HG03139 (cell line): ENCODE results near the gene CDKN2A.
"Not testable (repeated sequence)": the region's sequence is repeated elsewhere in the genome, so short reads cannot be mapped to it uniquely, and the experiment has no call there.

Experiments used
- ATAC-seq: cut with Tn5 transposase; IDR thresholded peaks from one replicate; pipeline ENCODE4 v1.9.1; 2021; ENCODE audit not compliant: unreplicated experiment

CDKN2A gene

GRCh38 chr9:21982861-21983560 lies 11.2 kb downstream of the CDKN2A start:
- no peak for ATAC-seq

GRCh38 chr9:21982391-21982790 lies 11.8 kb downstream of the CDKN2A start:
- ATAC-seq, result no peak

GRCh38 chr9:21976334-21976875 lies 17.8 kb downstream of the CDKN2A start:
- no peak for ATAC-seq

GRCh38 chr9:21974722-21975409 lies 19.3 kb downstream of the CDKN2A start:
- no peak for ATAC-seq

GRCh38 chr9:21974343-21974721 lies 19.9 kb downstream of the CDKN2A start:
- ATAC-seq, result no peak

GRCh38 chr9:21972361-21972760 lies 21.8 kb downstream of the CDKN2A start:
- no peak for ATAC-seq

GRCh38 chr9:21970800-21971640 lies 23.2 kb downstream of the CDKN2A start:
- ATAC-seq, result no peak

- ATAC-seq, result no peak
These were observed 24.0 kb downstream of the CDKN2A start for GRCh38 chr9:21969951-21970799.

- ATAC-seq, result no peak
These were observed 24.9 kb downstream of the CDKN2A start for GRCh38 chr9:21969011-21969940.

- no peak for ATAC-seq
These were observed 25.7 kb downstream of the CDKN2A start for GRCh38 chr9:21968331-21969010.

GRCh38 chr9:21967702-21968101 lies 26.5 kb downstream of the CDKN2A start:
- no peak for ATAC-seq

- ATAC-seq, result no peak
These were observed 27.0 kb downstream of the CDKN2A start for GRCh38 chr9:21967169-21967568.

GRCh38 chr9:21966140-21966851 lies 27.9 kb downstream of the CDKN2A start:
- no peak for ATAC-seq

GRCh38 chr9:21965401-21965951 lies 28.7 kb downstream of the CDKN2A start:
- ATAC-seq, result peak; percentile 89

- peak; percentile 34 for ATAC-seq
These were observed 29.2 kb downstream of the CDKN2A start for GRCh38 chr9:21964925-21965385.

- no peak for ATAC-seq
These were observed 32.6 kb downstream of the CDKN2A start for GRCh38 chr9:21961569-21961968.

- not testable (repeated sequence) for ATAC-seq
These were observed 34.9 kb downstream of the CDKN2A start for GRCh38 chr9:21959268-21959667.

- ATAC-seq, result no peak
These were observed 35.4 kb downstream of the CDKN2A start for GRCh38 chr9:21958833-21959232.
